Measurements from ENCODE around the gene TMEM123.
A peak's percentile ranks its signal among the peaks of the same experiment; 100 is the strongest.
"Not testable (repeated sequence)": the region's sequence is repeated elsewhere in the genome, so short reads cannot be mapped to it uniquely, and the experiment has no call there.

TMEM123 gene

DNA sequence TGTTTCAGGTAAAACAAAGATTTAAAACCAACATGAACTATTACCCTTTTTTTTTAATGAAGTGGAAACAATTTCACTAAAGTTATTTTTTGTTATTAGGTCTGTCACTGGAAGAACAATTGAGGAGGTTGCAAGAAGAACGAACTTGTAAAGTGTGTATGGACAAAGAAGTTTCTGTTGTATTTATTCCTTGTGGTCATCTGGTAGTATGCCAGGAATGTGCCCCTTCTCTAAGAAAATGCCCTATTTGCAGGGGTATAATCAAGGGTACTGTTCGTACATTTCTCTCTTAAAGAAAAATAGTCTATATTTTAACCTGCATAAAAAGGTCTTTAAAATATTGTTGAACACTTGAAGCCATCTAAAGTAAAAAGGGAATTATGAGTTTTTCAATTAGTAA, 74.7 kb downstream of the TMEM123 start:
- TF ChIP-seq, protein P1, sequence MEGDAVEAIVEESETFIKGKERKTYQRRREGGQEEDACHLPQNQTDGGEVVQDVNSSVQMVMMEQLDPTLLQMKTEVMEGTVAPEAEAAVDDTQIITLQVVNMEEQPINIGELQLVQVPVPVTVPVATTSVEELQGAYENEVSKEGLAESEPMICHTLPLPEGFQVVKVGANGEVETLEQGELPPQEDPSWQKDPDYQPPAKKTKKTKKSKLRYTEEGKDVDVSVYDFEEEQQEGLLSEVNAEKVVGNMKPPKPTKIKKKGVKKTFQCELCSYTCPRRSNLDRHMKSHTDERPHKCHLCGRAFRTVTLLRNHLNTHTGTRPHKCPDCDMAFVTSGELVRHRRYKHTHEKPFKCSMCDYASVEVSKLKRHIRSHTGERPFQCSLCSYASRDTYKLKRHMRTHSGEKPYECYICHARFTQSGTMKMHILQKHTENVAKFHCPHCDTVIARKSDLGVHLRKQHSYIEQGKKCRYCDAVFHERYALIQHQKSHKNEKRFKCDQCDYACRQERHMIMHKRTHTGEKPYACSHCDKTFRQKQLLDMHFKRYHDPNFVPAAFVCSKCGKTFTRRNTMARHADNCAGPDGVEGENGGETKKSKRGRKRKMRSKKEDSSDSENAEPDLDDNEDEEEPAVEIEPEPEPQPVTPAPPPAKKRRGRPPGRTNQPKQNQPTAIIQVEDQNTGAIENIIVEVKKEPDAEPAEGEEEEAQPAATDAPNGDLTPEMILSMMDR (IDR thresholded peaks at IDR 0.05) = no peak
- no peak overlapping the region for H3K27ac Mint-ChIP-seq
- no peak overlapping the region for H3K4me3 Mint-ChIP-seq
- peaks cover 7% of the 10 kb centered on the region for H3K4me1 Mint-ChIP-seq
- DNase-seq = no peak
- peaks cover 4% of the 10 kb centered on the region for H3K9me3 Mint-ChIP-seq
- H3K36me3 Mint-ChIP-seq (ENCODE audit: low read depth) = peaks cover 73% of the 10 kb centered on the region
- no peaks in the 10 kb centered on the region for H3K27me3 Mint-ChIP-seq (ENCODE audit: low read depth, poor library complexity)

DNA sequence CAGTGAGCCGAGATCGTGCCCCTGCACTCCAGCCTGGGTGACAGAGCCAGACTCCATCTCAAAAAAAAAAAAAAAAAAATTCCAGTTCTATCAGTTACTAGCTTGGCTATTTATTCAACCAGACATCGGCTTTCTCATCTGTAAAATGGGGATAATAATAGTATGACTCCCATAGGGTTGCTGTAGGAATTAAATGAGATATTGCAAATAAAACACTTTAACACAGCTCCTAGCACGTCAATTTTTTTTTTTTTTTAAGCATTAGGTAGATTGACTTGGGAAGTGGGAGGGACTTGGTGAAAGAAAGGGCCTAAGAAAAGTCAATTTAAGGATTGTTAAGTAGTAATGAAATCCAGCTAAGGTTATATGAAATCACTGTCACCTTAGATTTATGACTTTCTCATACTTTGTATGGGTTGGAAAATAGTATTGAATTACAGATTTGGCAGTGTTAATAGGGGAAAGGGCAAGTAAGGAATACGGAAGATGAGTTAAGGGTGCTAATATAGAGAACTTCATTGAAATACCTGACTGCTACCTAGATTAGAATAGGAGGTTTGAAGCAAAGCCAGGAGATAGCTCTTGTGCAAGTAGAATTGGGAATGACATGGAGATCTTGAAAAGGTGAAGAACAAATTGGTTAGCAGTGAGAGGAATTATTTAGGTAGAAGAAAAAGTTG, 76.7 kb downstream of the TMEM123 start:
- Mint-ChIP-seq H3K4me3 (no peak overlapping the region), H3K27me3 (ENCODE audit: low read depth, poor library complexity) (no peaks in the 10 kb centered on the region), H3K4me1 (peaks cover 7% of the 10 kb centered on the region), H3K9me3 (peaks cover 12% of the 10 kb centered on the region), H3K36me3 (ENCODE audit: low read depth) (peaks cover 74% of the 10 kb centered on the region), H3K27ac (no peak overlapping the region)
- DNase-seq = no peak
- TF ChIP-seq, protein P1 (IDR thresholded peaks at IDR 0.05) = no peak

DNA sequence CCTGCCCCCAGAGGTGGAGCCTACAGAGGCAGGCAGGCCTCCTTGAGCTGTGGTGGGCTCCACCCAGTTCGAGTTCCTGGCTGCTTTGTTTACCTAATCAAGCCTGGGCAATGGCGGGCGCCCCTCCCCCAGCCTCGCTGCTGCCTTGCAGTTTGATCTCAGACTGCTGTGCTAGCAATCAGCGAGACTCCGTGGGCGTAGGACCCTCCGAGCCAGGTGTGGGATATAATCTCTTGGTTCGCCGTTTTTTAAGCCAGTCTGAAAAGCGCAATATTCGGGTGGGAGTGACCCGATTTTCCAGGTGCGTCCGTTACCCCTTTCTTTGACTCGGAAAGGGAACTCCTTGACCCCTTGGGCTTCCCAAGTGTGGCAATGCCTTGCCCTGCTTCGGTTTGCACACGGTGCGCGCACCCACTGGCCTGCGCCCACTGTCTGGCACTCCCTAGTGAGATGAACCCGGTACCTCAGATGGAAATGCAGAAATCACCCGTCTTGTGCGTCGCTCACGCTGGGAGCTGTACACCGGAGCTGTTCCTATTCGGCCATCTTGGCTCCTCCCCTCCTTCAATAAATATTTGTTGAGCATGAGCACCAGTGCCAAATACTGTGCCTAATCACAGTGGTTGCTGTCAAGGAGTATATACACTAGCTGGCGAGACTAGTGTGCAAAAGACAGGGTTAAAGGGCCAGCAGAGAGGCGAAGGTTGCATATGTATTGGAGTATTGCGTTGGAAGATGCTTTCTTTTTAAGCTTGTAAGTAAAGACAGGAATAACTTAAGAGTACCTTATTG, 77.7 kb downstream of the TMEM123 start:
- Mint-ChIP-seq H3K9me3 (peaks cover 12% of the 10 kb centered on the region), H3K36me3 (ENCODE audit: low read depth) (peaks cover 64% of the 10 kb centered on the region), H3K27ac (peak overlapping the region; percentile 95), H3K4me3 (peak overlapping the region; percentile 74)
- not testable (repeated sequence) for H3K4me1 Mint-ChIP-seq; DNase-seq; H3K27me3 Mint-ChIP-seq (ENCODE audit: low read depth, poor library complexity)

DNA sequence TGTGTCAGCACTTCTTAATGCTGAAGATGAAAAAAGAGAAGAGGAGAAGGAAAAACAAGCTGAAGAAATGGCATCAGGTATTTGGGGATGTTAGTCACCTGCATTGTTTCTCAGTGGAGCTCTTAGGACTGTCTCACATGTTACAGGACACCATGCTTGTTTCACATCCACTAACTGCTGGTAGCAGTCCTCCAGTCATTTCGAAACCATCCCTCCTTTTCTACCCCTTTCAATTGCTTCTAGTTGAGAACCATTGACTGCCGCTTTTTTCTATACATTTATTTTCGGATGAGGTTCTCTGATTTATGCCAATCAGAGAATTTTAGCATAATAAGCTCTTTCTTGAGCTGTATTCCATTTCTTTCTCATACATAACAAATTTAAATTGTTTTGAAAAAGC, 84.1 kb downstream of the TMEM123 start:
- peaks cover 67% of the 10 kb centered on the region for H3K36me3 Mint-ChIP-seq (ENCODE audit: low read depth)
- H3K27me3 Mint-ChIP-seq (ENCODE audit: low read depth, poor library complexity) = no peaks in the 10 kb centered on the region
- TF ChIP-seq, protein P1 (IDR thresholded peaks at IDR 0.05) = no peak
- no peak for DNase-seq
- no peak overlapping the region for H3K27ac Mint-ChIP-seq
- no peaks in the 10 kb centered on the region for H3K4me1 Mint-ChIP-seq
- H3K9me3 Mint-ChIP-seq = peaks cover 21% of the 10 kb centered on the region
- H3K4me3 Mint-ChIP-seq = no peak overlapping the region

DNA sequence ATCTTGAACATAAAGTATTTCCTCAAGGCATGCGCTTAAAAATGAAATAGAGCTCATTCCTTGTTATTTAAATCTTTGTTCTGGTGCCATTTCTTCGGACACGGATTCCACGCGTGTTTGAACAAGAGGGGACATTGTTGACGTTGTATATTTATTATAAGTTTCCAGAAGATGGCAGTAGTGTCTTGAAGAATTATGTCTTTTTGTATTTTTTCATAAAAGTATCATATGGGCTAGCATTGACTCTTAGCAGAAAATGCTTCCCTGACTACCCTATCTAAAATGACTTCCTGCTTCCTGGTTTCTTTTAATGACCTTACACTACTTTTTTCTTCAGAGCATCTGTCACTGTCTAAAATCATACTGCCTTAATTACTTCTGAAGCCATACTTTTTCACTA, 85.2 kb downstream of the TMEM123 start:
- TF ChIP-seq, protein P1 (IDR thresholded peaks at IDR 0.05) = no peak
- Mint-ChIP-seq H3K27me3 (ENCODE audit: low read depth, poor library complexity) (no peaks in the 10 kb centered on the region), H3K4me3 (no peak overlapping the region), H3K36me3 (ENCODE audit: low read depth) (peaks cover 68% of the 10 kb centered on the region), H3K27ac (peak overlapping the region; percentile 4), H3K9me3 (peaks cover 16% of the 10 kb centered on the region), H3K4me1 (no peaks in the 10 kb centered on the region)
- DNase-seq = no peak

DNA sequence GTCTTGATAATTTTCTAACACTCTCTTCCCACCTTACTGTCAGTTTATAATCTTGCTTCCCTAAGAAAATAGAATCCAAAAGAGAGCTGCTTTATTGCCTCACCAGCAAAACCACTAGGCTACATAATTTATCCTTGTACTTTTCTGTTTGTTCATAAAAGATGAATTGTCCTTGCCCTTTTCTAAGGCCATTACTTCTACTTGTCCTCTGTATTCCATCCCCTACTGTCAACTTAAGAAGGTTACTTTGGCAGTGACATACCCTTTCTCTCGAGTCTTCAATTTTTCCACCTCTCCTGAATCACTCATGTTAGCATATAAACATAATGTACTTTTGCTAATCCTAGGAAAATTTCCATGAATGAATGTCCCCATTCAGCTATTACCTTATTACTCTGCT, 87.6 kb downstream of the TMEM123 start:
- H3K36me3 Mint-ChIP-seq (ENCODE audit: low read depth) = peaks cover 82% of the 10 kb centered on the region
- H3K27me3 Mint-ChIP-seq (ENCODE audit: low read depth, poor library complexity) = no peaks in the 10 kb centered on the region
- H3K4me1 Mint-ChIP-seq = peaks cover 16% of the 10 kb centered on the region
- DNase-seq = no peak
- peaks cover 17% of the 10 kb centered on the region for H3K9me3 Mint-ChIP-seq
- TF ChIP-seq, protein P1 (IDR thresholded peaks at IDR 0.05) = no peak
- H3K4me3 Mint-ChIP-seq = no peak overlapping the region
- H3K27ac Mint-ChIP-seq = no peak overlapping the region
